Right lobe of liver (tissue), 6 donors: ENCODE measurements around the gene PCDHB12. TPM values are rescaled to one million over a fixed set of nuclear protein-coding genes. Genes with fewer than 3 reads are reported as not detected.
"Not testable (repeated sequence)": the region's sequence is repeated elsewhere in the genome, so short reads cannot be mapped to it uniquely, and the experiment has no call there.

Experiments
- ATAC-seq, 4 donors: fragments of 200-7000 bp; cut with Tn5 transposase; one replicate each; pipeline ENCODE4 v1.9.1; 2020; ENCODE audit warnings: mild to moderate bottlenecking in 4 of 4, moderate library complexity in 4 of 4
- DNase-seq, 3 donors: peaks; one replicate each; pipeline ENCODE4 v3.0.0-alpha.2; 2020
- H3K27ac ChIP-seq, 3 donors: fragments of 200-600 bp; one replicate each; pipeline ENCODE4 v1.8.0; 2022
- H3K27me3 ChIP-seq, 2 donors: fragments of 200-600 bp; one replicate each; pipeline ENCODE4 v1.8.0; 2022
- H3K36me3 ChIP-seq, 4 donors: fragments of 200-600 bp; sonication (generic) in 1 of 4; one replicate each; pipeline versions ENCODE4 v1.5.1 to v1.8.0; 2017 to 2022; ENCODE audit warnings: control low read depth in 1 of 4
- H3K4me1 ChIP-seq, 4 donors: fragments of 200-600 bp; sonication (generic) in 1 of 4; one replicate each; pipeline versions ENCODE4 v1.5.1 to v1.8.0; 2017 to 2022; ENCODE audit warnings: control low read depth in 1 of 4
- H3K4me3 ChIP-seq, 3 donors: fragments of 200-600 bp; one replicate each; pipeline ENCODE4 v1.8.0; 2022
- H3K9me3 ChIP-seq, 4 donors: fragments of 200-600 bp; sonication (generic) in 1 of 4; one replicate each; pipeline versions ENCODE4 v1.5.1 to v1.8.0; 2017 to 2022; ENCODE audit warnings: control low read depth in 1 of 4
- POLR2A ChIP-seq: fragments of 450-650 bp; IDR thresholded peaks from one replicate; pipeline ENCODE4 v1.6.1; 2017; ENCODE audit warnings: antibody characterized with exemption, mild to moderate bottlenecking
- WGBS: methylation state at CpG from one replicate; pipeline ENCODE4 v1.1.6; 2018; ENCODE audit warnings: low coverage, low lambda C conversion rate; ENCODE audit not compliant: insufficient coverage; ENCODE audit errors: missing lambda C conversion rate; 5-methylcytosine and 5-hydroxymethylcytosine counted together
- intact Hi-C, 2 donors: fragments of 100-400 bp; cut with DNase I; formaldehyde crosslinking; loops; one replicate each; pipeline versions ENCODE4 v1.11.2 to v1.14.1; 2022
- total RNA-seq, 6 experiments: library from RNA; depleted of rRNA in 2 of 6; stranded (reverse); fragments of >200 nt in 2 of 6; fragmentation: NEBNext Ultra II Directional in 3 of 6; extraction: Animal tissue kit (Norgen Biotek cat#: 25700) in 3 of 6; gene quantifications; one replicate each; pipeline versions ENCODE4 v1.1.0 to v1.2.4, GENCODE V29; 2016 to 2023
- TF ChIP-seq, protein P1 (sequence below), 4 donors: fragments of 200-600 bp in 3 of 4; fragments of 450-650 bp in 1 of 4; IDR thresholded peaks; one replicate each; pipeline versions ENCODE4 v1.5.1 to v1.8.0; 2016 to 2022; ENCODE audit warnings: antibody characterized with exemption in 4 of 4, mild to moderate bottlenecking in 2 of 4
- donor health status: DM: no; HTN: yes; CAD: no.
- donor health status: DM: no; HTN: no; CAD: no.
- donor health status: DM: no; HTN: no; CAD: no.
- donor health status: DM: no; HTN: yes; CAD: no.
- donor health status: DM: no; HTN: yes; CAD: no.

The PCDHB12 gene
- total RNA-seq, 6 experiments from 2014 or later = 0.27 to 1.1 (median 0.33) TPM; not detected in 1

DNA sequence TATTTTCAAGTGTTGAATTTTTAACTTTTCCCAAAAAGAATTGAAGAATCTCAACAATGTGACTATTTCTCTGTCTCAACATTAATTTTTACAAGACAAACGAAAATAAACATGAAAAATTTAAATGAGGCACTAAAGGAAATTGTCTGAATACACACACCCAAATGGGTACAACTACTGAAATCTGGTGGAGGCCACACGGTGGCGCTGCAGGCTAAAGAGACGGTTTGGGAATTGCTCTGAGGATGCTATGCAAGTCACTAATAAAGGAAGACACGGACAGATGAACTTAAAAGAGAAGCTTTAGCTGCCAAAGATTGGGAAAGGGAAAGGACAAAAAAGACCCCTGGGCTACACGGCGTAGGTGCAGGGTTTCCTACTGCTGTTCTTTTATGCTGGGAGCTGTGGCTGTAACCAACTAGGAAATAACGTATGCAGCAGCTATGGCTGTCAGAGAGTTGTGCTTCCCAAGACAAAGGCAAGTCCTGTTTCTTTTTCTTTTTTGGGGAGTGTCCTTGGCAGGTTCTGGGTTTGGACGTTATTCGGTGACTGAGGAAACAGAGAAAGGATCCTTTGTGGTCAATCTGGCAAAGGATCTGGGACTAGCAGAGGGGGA is 16.3 kb upstream of the PCDHB12 start, which contains the start of gene PCDHB10:
TSS of gene PCDHB10 (plus strand) at position 244 of the 616 bp plus-strand sequence. CDS start at position 444, 200 bp downstream.
- intact Hi-C loops = no loop called here
- Histone ChIP-seq H3K27me3 (no peaks in the 10 kb centered on the region), H3K4me3 (no peak within 1 kb of the TSS), H3K36me3 (no peaks in the 10 kb centered on the region), H3K9me3 (peaks cover 0 to 14% (median 0%) of the 10 kb centered on the region in 4 donors), H3K4me1 (no peaks in the 10 kb centered on the region), H3K27ac (no peak within 1 kb of the TSS)
- no peak for DNase-seq
- 6% methylated on average over 10 of the region's 10 CpGs for WGBS
- ATAC-seq = no peak
- TF ChIP-seq POLR2A = no peak
- TF ChIP-seq, protein P1, sequence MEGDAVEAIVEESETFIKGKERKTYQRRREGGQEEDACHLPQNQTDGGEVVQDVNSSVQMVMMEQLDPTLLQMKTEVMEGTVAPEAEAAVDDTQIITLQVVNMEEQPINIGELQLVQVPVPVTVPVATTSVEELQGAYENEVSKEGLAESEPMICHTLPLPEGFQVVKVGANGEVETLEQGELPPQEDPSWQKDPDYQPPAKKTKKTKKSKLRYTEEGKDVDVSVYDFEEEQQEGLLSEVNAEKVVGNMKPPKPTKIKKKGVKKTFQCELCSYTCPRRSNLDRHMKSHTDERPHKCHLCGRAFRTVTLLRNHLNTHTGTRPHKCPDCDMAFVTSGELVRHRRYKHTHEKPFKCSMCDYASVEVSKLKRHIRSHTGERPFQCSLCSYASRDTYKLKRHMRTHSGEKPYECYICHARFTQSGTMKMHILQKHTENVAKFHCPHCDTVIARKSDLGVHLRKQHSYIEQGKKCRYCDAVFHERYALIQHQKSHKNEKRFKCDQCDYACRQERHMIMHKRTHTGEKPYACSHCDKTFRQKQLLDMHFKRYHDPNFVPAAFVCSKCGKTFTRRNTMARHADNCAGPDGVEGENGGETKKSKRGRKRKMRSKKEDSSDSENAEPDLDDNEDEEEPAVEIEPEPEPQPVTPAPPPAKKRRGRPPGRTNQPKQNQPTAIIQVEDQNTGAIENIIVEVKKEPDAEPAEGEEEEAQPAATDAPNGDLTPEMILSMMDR (IDR thresholded peaks at IDR 0.05) = peak in 2 of 4 donors; percentile 19 to 26

DNA sequence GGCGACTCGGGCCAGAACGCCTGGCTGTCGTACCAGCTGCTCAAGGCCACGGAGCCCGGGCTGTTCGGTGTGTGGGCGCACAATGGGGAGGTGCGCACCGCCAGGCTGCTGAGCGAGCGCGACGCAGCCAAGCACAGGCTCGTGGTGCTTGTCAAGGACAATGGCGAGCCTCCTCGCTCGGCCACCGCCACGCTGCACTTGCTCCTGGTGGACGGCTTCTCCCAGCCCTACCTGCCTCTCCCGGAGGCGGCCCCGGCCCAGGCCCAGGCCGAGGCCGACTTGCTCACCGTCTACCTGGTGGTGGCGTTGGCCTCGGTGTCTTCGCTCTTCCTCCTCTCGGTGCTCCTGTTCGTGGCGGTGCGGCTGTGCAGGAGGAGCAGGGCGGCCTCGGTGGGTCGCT is 14.2 kb upstream of the PCDHB12 start:
- intact Hi-C loops, DNase-seq: not testable (repeated sequence)
- H3K9me3 ChIP-seq = peaks cover 0 to 14% (median 0%) of the 10 kb centered on the region in 4 donors

DNA sequence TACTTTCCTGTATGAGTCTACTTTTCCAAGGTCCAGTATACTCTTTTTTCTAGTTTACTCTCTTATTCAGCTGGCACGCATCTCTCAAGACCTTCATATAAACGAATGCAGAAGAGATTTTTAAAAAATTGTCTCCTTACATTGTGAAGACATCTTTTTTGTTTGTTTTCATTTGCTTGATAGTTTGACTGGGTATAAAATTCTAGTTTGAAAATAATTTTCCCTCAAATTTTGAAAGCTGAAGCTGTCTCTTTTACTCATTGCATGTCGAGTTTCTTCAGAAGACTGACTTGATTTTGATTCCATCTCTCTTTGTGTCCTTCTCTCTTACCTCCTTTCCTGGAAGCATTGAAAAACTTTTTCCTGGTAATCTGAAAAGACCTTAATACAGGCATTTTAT is 12.2 kb upstream of the PCDHB12 start:
- H3K27ac ChIP-seq = no peak overlapping the region
- no peak for TF ChIP-seq POLR2A
- TF ChIP-seq, protein P1 (IDR thresholded peaks at IDR 0.05) = no peak
- no peak for DNase-seq

More for the DNA sequence above, 14.2 kb upstream of the PCDHB12 start:
- H3K27ac ChIP-seq, ATAC-seq, H3K4me1 ChIP-seq, H3K27me3 ChIP-seq, H3K4me3 ChIP-seq, H3K36me3 ChIP-seq: not testable (repeated sequence)
- WGBS = no CpG with 5 or more reads among the region's 37 CpGs

DNA sequence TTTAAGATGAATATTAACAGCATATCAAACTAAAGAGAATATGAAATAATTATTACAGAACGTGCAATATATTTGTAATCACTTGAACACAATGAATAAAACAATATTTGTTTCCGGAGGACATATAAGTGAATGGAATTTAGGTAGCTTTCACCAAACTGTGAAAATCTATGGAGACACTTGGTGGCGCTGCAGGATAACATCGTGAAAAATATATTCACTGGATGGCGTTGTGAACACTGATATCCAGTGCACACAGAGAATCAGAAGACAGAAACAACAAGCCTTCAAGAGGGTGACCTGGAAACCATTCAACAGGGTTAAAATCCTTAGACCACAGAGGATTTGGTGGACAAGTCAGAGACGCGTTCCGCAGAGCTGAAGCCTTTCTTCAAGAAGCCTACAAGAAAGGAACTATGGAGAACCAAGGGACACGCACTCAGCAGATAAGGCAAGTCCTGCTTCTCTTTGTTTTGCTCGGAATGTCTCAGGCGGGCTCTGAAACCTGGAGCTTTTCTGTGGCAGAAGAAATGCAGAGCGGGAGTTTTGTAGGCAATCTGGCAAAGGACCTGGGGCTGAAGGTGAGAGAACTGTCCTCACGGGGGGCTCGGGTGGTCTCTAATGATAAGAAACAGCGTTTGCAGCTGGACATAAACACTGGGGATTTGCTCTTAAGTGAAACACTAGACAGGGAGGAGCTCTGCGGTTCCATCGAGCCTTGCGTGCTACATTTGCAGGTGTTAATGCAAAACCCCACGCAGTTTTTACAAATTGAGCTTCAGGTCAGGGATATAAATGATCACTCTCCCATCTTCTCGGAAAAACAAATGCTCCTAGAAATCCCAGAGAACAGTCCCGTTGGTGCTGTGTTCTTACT is 8.9 kb upstream of the PCDHB12 start, which contains the start of gene PCDHB11:
TSS of gene PCDHB11 (plus strand) at position 269 of the 877 bp plus-strand sequence. CDS start at position 417, 148 bp downstream.
- ATAC-seq (no peak), DNase-seq (no peak)
- no peak for TF ChIP-seq POLR2A
- TF ChIP-seq, protein P1 (IDR thresholded peaks at IDR 0.05) = peak in 1 of 4 donors; percentile 5
- no peaks in the 10 kb centered on the region for H3K36me3 ChIP-seq
- no peaks in the 10 kb centered on the region for H3K4me1 ChIP-seq
- peaks cover 0 to 4% of the 10 kb centered on the region in 2 donors for H3K27me3 ChIP-seq
- intact Hi-C loops = no loop called here
- H3K4me3 ChIP-seq = no peak within 1 kb of the TSS
- WGBS = 25% methylated on average over 21 of the region's 21 CpGs
- no peak within 1 kb of the TSS for H3K27ac ChIP-seq
- peaks cover 0 to 14% (median 0%) of the 10 kb centered on the region in 4 donors for H3K9me3 ChIP-seq

More for the DNA sequence above, 12.2 kb upstream of the PCDHB12 start:
- H3K4me3 ChIP-seq = no peak overlapping the region
- H3K27me3 ChIP-seq = no peaks in the 10 kb centered on the region
- no peaks in the 10 kb centered on the region for H3K4me1 ChIP-seq
- H3K36me3 ChIP-seq = no peaks in the 10 kb centered on the region
- no peak for ATAC-seq
- peaks cover 0 to 14% (median 0%) of the 10 kb centered on the region in 4 donors for H3K9me3 ChIP-seq
- 31% methylated on average over 3 of the region's 3 CpGs for WGBS
- intact Hi-C loops = no loop called here

DNA sequence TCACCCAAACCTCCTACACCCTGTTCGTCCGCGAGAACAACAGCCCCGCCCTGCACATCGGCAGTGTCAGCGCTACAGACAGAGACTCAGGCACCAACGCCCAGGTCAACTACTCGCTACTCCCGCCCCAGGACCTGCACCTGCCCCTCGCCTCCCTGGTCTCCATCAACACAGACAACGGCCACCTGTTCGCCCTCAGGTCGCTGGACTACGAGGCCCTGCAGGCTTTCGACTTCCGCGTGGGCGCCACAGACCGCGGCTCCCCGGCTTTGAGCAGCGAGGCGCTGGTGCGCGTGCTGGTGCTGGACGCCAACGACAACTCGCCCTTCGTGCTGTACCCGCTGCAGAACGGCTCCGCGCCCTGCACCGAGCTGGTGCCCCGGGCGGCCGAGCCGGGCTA is 7.4 kb upstream of the PCDHB12 start:
- H3K4me1 ChIP-seq, H3K27me3 ChIP-seq, H3K27ac ChIP-seq, intact Hi-C loops, H3K36me3 ChIP-seq, H3K9me3 ChIP-seq, ATAC-seq, DNase-seq, H3K4me3 ChIP-seq: not testable (repeated sequence)
- 19% methylated on average over 13 of the region's 38 CpGs for WGBS

DNA sequence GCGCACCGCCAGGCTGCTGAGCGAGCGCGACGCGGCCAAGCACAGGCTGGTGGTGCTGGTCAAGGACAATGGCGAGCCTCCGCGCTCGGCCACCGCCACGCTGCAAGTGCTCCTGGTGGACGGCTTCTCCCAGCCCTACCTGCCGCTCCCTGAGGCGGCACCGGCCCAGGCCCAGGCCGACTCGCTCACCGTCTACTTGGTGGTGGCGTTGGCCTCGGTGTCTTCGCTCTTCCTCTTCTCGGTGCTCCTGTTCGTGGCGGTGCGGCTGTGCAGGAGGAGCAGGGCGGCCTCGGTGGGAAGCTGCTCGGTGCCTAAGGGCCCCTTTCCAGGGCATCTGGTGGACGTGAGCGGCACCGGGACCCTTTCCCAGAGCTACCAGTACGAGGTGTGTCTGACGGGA is 6.9 kb upstream of the PCDHB12 start:
- H3K36me3 ChIP-seq, H3K27me3 ChIP-seq, ATAC-seq, H3K9me3 ChIP-seq, H3K4me3 ChIP-seq, H3K27ac ChIP-seq, H3K4me1 ChIP-seq, intact Hi-C loops, DNase-seq: not testable (repeated sequence)
- WGBS = 30% methylated on average over 4 of the region's 35 CpGs

DNA sequence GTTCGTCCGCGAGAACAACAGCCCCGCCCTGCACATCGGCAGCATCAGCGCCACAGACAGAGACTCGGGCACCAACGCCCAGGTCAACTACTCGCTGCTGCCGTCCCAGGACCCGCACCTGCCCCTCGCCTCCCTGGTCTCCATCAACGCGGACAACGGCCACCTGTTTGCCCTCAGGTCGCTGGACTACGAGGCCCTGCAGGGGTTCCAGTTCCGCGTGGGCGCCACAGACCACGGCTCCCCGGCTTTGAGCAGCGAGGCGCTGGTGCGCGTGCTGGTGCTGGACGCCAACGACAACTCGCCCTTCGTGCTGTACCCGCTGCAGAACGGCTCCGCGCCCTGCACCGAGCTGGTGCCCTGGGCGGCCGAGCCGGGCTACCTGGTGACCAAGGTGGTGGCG is 1.8 kb downstream of the PCDHB12 start:
- intact Hi-C loops, H3K27me3 ChIP-seq, ATAC-seq, H3K4me3 ChIP-seq, H3K4me1 ChIP-seq, H3K27ac ChIP-seq, H3K9me3 ChIP-seq, H3K36me3 ChIP-seq, DNase-seq: not testable (repeated sequence)
- 40% methylated on average over 1 of the region's 39 CpGs for WGBS

DNA sequence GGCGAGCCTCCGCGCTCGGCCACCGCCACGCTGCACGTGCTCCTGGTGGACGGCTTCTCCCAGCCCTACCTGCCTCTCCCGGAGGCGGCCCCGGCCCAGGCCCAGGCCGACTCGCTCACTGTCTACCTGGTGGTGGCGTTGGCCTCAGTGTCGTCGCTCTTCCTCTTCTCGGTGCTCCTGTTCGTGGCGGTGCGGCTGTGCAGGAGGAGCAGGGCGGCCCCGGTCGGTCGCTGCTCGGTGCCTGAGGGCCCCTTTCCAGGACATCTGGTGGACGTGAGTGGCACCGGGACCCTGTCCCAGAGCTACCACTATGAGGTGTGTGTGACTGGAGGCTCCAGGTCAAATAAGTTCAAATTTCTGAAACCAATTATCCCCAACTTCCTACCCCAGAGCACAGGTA is 2.3 kb downstream of the PCDHB12 start:
- not testable (repeated sequence) for ATAC-seq, DNase-seq
- WGBS = 4% methylated on average over 4 of the region's 27 CpGs

More for the DNA sequence above, 2.3 kb downstream of the PCDHB12 start:
- H3K9me3 ChIP-seq, intact Hi-C loops, H3K4me3 ChIP-seq, H3K4me1 ChIP-seq, H3K27ac ChIP-seq, H3K27me3 ChIP-seq, H3K36me3 ChIP-seq: not testable (repeated sequence)
